Left ventricle myocardium inferior (tissue), 1 donor: Measurements from ENCODE around the gene LPAR1. TPM values are rescaled to one million over a fixed set of nuclear protein-coding genes. Genes with fewer than 3 reads are reported as not detected.

Experiments used
- DNase-seq: peaks from one replicate; pipeline ENCODE4 v3.0.0-alpha.2; 2020
- H3K27ac ChIP-seq: fragments of 200-600 bp; replicated peaks from 2 replicates; pipeline ENCODE4 v1.8.0; 2021
- H3K27me3 ChIP-seq: fragments of 200-600 bp; 2 replicates; pipeline ENCODE4 v1.8.0; 2021; ENCODE audit warnings: low read depth
- H3K36me3 ChIP-seq: fragments of 200-600 bp; 2 replicates; pipeline ENCODE4 v1.8.0; 2021
- H3K4me1 ChIP-seq: fragments of 200-600 bp; 2 replicates; pipeline ENCODE4 v1.8.0; 2021
- H3K4me3 ChIP-seq: fragments of 200-600 bp; 2 replicates; pipeline ENCODE4 v1.8.0; 2021; ENCODE audit warnings: mild to moderate bottlenecking, moderate library complexity
- H3K9me3 ChIP-seq: fragments of 200-600 bp; replicated peaks from 2 replicates; pipeline ENCODE4 v1.8.0; 2021
- intact Hi-C: fragments of 100-400 bp; cut with micrococcal nuclease; formaldehyde crosslinking; loops from one replicate; pipeline ENCODE4 v1.11.0; 2022
- total RNA-seq: library from RNA; stranded (reverse); fragmentation: NEBNext Ultra II Directional; extraction: Animal tissue kit (Norgen Biotek cat#: 25700); gene quantifications from one replicate; pipeline ENCODE4 v1.2.1, GENCODE V29; 2021
- TF ChIP-seq, protein P1 (sequence below): fragments of 200-600 bp; IDR thresholded peaks from 2 replicates; pipeline ENCODE4 v1.8.0; 2021; ENCODE audit warnings: antibody characterized with exemption, mild to moderate bottlenecking, borderline replicate concordance
- donor health status: DM: no; HTN: yes; CAD: no; lungs with severe emphysema.

LPAR1 gene
- total RNA-seq, 1 donor from 2014 or later: 12.4 TPM

DNA sequence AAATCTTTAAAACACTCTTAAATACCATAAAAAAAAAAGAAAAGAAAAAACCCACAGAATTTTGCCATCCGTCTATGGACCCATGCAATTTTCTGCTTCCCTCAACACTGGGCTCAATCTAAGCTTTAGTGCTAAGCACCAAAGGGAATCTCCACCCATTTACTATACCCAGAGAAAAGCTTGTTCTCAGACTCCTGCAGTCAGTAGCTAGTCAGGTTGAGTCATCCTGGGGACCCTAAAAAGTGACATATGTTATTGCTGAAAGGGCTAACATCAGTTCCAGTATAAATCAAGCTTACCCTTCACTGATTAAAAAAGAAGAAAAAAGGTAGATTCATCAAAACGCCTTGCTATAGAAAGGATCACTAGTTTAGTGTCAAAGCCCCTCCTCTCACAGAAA lies 192.1 kb downstream of the LPAR1 start:
- Histone ChIP-seq H3K4me3 (no peak overlapping the region), H3K36me3 (no peaks in the 10 kb centered on the region), H3K4me1 (no peaks in the 10 kb centered on the region), H3K27me3 (no peaks in the 10 kb centered on the region), H3K27ac (no peak overlapping the region), H3K9me3 (peaks cover 2% of the 10 kb centered on the region)
- intact Hi-C loops: no loop called here
- TF ChIP-seq, protein P1, sequence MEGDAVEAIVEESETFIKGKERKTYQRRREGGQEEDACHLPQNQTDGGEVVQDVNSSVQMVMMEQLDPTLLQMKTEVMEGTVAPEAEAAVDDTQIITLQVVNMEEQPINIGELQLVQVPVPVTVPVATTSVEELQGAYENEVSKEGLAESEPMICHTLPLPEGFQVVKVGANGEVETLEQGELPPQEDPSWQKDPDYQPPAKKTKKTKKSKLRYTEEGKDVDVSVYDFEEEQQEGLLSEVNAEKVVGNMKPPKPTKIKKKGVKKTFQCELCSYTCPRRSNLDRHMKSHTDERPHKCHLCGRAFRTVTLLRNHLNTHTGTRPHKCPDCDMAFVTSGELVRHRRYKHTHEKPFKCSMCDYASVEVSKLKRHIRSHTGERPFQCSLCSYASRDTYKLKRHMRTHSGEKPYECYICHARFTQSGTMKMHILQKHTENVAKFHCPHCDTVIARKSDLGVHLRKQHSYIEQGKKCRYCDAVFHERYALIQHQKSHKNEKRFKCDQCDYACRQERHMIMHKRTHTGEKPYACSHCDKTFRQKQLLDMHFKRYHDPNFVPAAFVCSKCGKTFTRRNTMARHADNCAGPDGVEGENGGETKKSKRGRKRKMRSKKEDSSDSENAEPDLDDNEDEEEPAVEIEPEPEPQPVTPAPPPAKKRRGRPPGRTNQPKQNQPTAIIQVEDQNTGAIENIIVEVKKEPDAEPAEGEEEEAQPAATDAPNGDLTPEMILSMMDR: no peak
- no peak for DNase-seq

DNA sequence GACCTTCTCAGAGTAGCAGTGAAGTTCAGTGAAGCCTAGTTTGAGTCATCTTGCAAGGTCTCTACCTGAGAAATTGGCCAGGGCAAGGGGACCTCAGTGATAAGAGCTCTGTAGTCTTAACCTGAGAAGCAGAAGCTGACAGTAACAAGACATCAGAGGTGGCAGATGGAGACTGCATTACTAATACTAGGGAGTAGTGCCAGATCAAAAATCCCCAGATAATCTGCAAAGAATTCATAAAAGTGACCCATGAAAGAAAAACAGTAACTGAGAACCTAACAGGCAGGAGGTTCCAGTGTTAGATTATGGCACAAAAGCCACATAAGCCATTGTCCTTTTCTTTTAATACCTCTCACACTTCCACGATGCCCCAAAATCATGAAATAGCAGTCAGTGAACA lies 194.1 kb downstream of the LPAR1 start:
- no peaks in the 10 kb centered on the region for H3K4me1 ChIP-seq
- TF ChIP-seq, protein P1: no peak
- H3K27me3 ChIP-seq: no peaks in the 10 kb centered on the region
- H3K4me3 ChIP-seq: no peak overlapping the region
- no peak overlapping the region for H3K27ac ChIP-seq
- intact Hi-C loops: no loop called here
- DNase-seq: no peak
- H3K36me3 ChIP-seq: no peaks in the 10 kb centered on the region
- peaks cover 6% of the 10 kb centered on the region for H3K9me3 ChIP-seq

DNA sequence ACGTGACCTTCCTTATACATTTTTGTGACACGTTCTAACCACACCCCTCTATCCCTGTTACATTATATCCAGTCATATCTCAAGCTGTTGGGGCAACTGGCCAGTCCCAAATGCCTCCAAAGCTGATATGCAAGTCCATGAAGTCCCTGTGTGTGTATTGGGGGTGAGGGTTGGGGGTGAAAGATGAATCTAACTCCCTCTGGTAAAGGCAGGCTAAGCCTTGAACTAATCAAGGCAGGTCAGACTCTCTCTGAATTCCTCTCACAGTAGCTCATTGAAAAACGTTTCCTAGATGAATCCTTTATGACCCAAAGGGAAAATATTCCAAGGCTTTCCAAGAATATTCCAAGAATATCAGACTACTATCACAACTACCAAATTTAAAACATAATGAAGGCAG lies 195.3 kb downstream of the LPAR1 start:
- intact Hi-C loops: no loop called here
- H3K27ac ChIP-seq: no peak overlapping the region
- H3K9me3 ChIP-seq: peaks cover 11% of the 10 kb centered on the region
- no peaks in the 10 kb centered on the region for H3K4me1 ChIP-seq
- no peak overlapping the region for H3K4me3 ChIP-seq
- no peak for DNase-seq
- H3K36me3 ChIP-seq: no peaks in the 10 kb centered on the region
- TF ChIP-seq, protein P1: no peak
- H3K27me3 ChIP-seq: no peaks in the 10 kb centered on the region

DNA sequence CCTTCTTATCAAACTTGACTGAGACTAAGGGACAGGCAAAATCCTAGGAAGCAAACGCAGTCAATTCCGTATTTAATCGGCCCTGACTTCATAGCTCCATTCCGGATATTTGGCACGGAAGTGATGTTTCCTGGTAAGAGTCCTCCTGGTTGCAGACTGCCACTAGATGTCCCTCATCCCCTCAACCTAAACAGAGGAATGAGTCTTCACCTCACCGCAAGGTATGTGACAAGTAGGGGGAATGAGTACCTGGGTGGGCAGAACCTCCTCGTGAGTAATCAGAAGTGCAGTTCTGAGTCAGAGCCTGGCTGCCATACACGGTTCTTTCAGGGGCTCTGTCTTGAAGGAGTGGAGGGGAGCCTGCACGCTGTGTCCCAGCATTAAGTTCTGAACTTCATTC lies 196.1 kb downstream of the LPAR1 start:
- Histone ChIP-seq H3K27ac (no peak overlapping the region), H3K27me3 (no peaks in the 10 kb centered on the region), H3K9me3 (peaks cover 11% of the 10 kb centered on the region), H3K36me3 (no peaks in the 10 kb centered on the region), H3K4me3 (no peak overlapping the region), H3K4me1 (no peaks in the 10 kb centered on the region)
- DNase-seq: no peak
- TF ChIP-seq, protein P1: no peak
- intact Hi-C loops: no loop called here

DNA sequence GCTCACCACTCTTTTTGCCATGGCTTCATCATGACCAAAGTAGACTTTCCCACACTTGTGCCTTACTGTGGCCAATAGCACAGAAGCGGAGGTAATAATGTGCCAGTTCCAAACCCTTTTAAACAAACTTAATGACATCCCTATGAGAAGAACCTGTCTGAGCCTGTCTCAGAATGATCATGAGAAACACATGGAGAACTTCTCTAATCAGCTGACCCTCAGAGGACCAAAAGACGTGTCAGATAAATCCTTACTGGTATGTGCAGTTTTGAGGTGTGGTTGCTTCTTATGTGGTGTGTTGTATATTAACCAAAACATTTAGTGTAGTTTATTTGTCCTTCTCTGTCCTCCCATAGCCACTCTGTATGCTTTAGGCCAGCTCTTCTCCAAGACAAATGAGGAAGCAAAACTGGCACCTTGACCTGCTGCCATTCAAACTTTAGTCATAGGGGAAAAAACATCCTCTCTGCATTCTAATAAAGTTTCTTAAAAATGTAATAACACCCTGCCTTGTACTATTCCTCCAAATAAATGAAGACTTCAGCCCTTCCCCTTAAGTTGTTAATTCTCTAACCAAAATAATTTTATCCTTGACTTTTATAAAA lies 200.8 kb downstream of the LPAR1 start:
- TF ChIP-seq, protein P1: no peak
- peaks cover 11% of the 10 kb centered on the region for H3K9me3 ChIP-seq
- no peak for DNase-seq
- no peaks in the 10 kb centered on the region for H3K36me3 ChIP-seq
- intact Hi-C loops: no loop called here
- no peaks in the 10 kb centered on the region for H3K27me3 ChIP-seq
- no peak overlapping the region for H3K27ac ChIP-seq
- H3K4me1 ChIP-seq: no peaks in the 10 kb centered on the region
- no peak overlapping the region for H3K4me3 ChIP-seq
